Tibial nerve (tissue), 4 donors: ENCODE results near the gene DKK3.

Source experiments
- EP300 ChIP-seq, 2 donors: sonication (generic); formaldehyde crosslinking; IDR thresholded peaks; one replicate each; pipeline ENCODE4 v1.6.1; 2017; ENCODE audit warnings: antibody characterized with exemption in 2 of 2, mild to moderate bottlenecking in 1 of 2
- POLR2A ChIP-seq, 2 donors: fragments of 450-650 bp; IDR thresholded peaks; one replicate each; pipeline ENCODE4 v1.6.1; 2017; ENCODE audit warnings: antibody characterized with exemption in 2 of 2, mild to moderate bottlenecking in 2 of 2, moderate library complexity in 2 of 2
- TF ChIP-seq, protein P1 (sequence below), 5 experiments: fragments of 200-600 bp in 3 of 5; fragments of 450-650 bp in 2 of 5; sonication (generic) in 3 of 5; IDR thresholded peaks; one replicate each; pipeline ENCODE4 v1.5.1; 2016 to 2019; ENCODE audit warnings: antibody characterized with exemption in 5 of 5, mild to moderate bottlenecking in 3 of 5, moderate library complexity in 2 of 5

DNA sequence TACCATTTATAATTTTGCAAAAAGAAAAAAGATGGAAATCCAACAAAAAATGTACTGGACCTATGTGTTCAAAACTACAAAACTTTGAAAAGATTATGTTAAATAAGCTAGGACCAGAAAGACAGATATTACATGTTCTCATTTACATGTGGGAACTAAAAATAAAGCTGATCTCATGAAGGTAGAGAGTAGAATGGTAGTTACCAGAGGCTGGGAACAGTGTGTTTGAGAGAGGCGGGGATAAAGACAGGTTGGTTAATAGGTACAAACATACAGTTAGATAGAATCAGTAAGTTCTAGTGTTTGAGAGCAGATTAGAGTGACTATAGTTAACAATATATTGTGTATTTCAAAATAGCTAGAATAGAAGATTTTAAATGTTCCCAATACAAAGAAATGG lies 95.0 kb downstream of the DKK3 start:
- TF ChIP-seq, protein P1, sequence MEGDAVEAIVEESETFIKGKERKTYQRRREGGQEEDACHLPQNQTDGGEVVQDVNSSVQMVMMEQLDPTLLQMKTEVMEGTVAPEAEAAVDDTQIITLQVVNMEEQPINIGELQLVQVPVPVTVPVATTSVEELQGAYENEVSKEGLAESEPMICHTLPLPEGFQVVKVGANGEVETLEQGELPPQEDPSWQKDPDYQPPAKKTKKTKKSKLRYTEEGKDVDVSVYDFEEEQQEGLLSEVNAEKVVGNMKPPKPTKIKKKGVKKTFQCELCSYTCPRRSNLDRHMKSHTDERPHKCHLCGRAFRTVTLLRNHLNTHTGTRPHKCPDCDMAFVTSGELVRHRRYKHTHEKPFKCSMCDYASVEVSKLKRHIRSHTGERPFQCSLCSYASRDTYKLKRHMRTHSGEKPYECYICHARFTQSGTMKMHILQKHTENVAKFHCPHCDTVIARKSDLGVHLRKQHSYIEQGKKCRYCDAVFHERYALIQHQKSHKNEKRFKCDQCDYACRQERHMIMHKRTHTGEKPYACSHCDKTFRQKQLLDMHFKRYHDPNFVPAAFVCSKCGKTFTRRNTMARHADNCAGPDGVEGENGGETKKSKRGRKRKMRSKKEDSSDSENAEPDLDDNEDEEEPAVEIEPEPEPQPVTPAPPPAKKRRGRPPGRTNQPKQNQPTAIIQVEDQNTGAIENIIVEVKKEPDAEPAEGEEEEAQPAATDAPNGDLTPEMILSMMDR (IDR thresholded peaks at IDR 0.05) = no peak
- TF ChIP-seq EP300 (IDR thresholded peaks at IDR 0.05) = no peak
- TF ChIP-seq POLR2A (IDR thresholded peaks at IDR 0.05) = no peak
